SK-N-MC (cell line): Measurements from ENCODE around the gene AMHR2.

ENCODE experiments used
- EZH2 ChIP-seq: fragments of 200-600 bp; sonication (generic); IDR thresholded peaks from one replicate; pipeline ENCODE4 v1.6.1; 2017; ENCODE audit warnings: antibody characterized with exemption
- FOXP2 ChIP-seq: optimal IDR thresholded peaks from 2 replicates; pipeline ENCODE3; 2011; ENCODE audit warnings: mild to moderate bottlenecking, moderate library complexity; ENCODE audit not compliant: insufficient read depth; ENCODE audit errors: extremely low read length, control extremely low read depth
- POLR2AphosphoS5 ChIP-seq: IDR thresholded peaks from 2 replicates; pipeline ENCODE4 v1.6.1; 2012; ENCODE audit warnings: mild to moderate bottlenecking, low read depth, low read length, borderline replicate concordance

DNA sequence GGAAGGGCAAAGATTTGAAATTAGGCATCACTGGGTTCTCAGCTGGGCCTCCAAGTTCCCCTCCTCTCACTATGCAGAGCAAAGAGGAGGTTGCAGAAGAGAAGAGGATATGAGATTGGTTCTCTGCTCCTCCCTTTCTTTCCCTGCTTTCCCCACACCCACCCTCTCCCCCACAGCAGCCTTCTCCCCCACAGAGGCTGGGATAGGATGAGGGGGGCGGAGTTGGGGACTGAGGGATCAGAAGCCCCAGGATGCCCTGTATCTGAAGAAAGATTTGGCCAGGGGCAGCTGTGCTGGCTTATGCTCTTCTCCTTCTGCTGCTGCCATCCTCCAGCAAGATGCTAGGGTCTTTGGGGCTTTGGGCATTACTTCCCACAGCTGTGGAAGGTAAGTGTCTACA lies at the start of gene AMHR2:
- TF ChIP-seq EZH2 (no peak), POLR2AphosphoS5 (no peak), FOXP2 (no peak)
